Muscle layer of duodenum (tissue), 2 donors: ENCODE data around the gene SLC7A11.

ENCODE experiments used
- H3K27ac ChIP-seq: one replicate; pipeline ENCODE4 v1.7.0; 2013; ENCODE audit warnings: mild to moderate bottlenecking, low read length
- H3K27me3 ChIP-seq: one replicate; pipeline ENCODE4 v1.7.0; 2013; ENCODE audit warnings: low read depth, mild to moderate bottlenecking, control low read depth, low read length
- H3K36me3 ChIP-seq, 2 donors: one replicate each; pipeline ENCODE4 v1.7.0; 2013; ENCODE audit warnings: low read length in 2 of 2, control low read depth in 1 of 2, mild to moderate bottlenecking in 1 of 2; ENCODE audit not compliant: insufficient read depth in 2 of 2, control insufficient read depth in 1 of 2
- H3K4me1 ChIP-seq, 2 donors: one replicate each; pipeline ENCODE4 v1.7.0; 2013; ENCODE audit warnings: low read length in 2 of 2, mild to moderate bottlenecking in 2 of 2, control low read depth in 1 of 2, moderate library complexity in 1 of 2; ENCODE audit not compliant: insufficient read depth in 2 of 2, control insufficient read depth in 1 of 2
- H3K4me3 ChIP-seq, 2 donors: one replicate each; pipeline ENCODE4 v1.7.0; 2013; ENCODE audit warnings: low read length in 2 of 2, low read depth in 1 of 2, mild to moderate bottlenecking in 1 of 2
- H3K9me3 ChIP-seq, 2 donors: one replicate each; pipeline ENCODE4 v1.7.0; 2013; ENCODE audit warnings: low read length in 2 of 2, control low read depth in 1 of 2, mild to moderate bottlenecking in 1 of 2; ENCODE audit not compliant: control insufficient read depth in 1 of 2
- donor health status: healthy.

The SLC7A11 gene

DNA sequence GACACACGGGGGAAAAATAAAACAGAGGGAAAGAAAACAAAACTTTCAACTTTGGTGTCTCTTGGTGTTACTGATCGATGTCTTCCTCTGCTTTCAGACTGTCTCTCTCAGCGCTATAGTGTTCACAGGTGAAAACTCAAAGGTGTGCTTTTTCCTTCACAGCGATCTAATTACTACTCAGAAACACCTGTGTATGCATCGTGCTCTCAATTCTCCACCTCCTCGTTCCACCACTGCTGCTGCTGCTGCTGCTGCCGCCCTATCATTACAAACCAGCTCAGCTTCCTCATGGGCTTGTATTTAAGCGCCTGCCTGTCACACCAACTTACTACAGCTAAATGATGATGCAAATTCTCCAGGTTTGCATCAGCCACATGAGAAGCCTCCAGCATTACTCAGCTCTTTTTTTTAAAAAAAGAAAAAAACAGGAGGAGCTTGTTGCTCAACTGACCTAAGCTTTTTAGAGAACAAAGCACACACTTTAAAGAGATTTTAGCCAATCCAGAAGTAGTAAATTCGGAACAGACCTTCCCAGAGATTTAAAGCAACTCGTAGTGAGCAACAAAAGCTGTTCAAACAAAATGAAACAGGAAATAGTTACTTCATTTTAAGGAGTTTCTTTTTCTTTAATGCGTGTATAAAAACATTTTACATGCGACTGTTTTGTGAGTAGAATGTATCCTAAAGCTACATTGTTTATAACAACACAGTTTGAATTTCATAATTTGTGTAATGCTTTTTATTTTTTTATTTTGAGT lies at the start of gene SLC7A11:
SLC7A11 (minus strand) TSS at position 274 of the 758 bp plus-strand sequence. CDS start 280 bp downstream, outside the sequence.
- H3K27me3 ChIP-seq, result no peaks in the 10 kb centered on the region
- H3K36me3 ChIP-seq, result no peaks in the 10 kb centered on the region
- H3K9me3 ChIP-seq, result no peaks in the 10 kb centered on the region
- peak within 1 kb of the TSS; percentile 34 to 53 for H3K4me3 ChIP-seq
- peaks cover 0 to 4% of the 10 kb centered on the region in 2 donors for H3K4me1 ChIP-seq
- peak within 1 kb of the TSS; percentile 58 for H3K27ac ChIP-seq

DNA sequence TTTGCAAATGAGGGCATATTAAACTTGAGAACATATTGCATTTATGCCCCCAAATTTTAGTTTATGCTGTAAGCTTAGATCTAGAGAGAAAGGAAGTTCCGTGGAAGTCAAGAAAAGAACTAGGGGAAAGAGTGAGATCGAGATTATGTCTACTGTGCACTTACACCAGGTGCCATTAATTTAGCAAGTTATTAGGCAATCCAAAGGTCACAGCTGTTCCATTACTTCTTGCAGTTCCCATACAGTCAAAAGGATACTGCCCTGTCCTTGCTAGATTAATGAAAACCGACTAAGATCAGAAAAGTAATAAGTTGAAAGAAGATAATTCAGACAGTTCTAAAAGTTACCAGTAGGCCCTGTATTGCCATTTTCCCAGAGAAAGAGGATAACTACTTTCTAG lies 49.3 kb upstream of the SLC7A11 start:
- Histone ChIP-seq H3K27ac (no peak overlapping the region), H3K4me1 (peaks cover 0 to 4% of the 10 kb centered on the region in 2 donors), H3K27me3 (no peaks in the 10 kb centered on the region), H3K9me3 (no peaks in the 10 kb centered on the region), H3K36me3 (no peaks in the 10 kb centered on the region), H3K4me3 (no peak overlapping the region)

DNA sequence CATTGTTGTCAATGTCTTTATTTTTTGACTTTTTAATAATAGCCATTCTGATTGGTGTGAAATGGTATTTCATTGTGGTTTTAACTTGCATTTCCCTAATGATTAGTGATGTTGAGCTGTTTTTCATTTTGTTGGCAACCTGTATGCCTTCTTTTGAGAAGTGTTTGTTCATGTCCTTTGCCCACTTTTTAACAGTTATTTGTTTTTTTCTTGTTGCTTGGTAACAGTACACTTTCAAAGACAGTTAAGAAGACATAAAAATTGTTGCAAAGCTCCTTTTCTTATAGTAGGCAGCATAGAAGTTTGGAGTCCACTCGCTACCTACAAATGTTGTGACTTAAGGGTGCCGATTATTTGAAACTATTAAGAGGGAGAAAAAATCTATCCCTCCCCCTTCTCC lies 48.7 kb upstream of the SLC7A11 start:
- H3K4me3 ChIP-seq, result no peak overlapping the region
- H3K27me3 ChIP-seq, result no peaks in the 10 kb centered on the region
- H3K9me3 ChIP-seq, result no peaks in the 10 kb centered on the region
- peaks cover 0 to 4% of the 10 kb centered on the region in 2 donors for H3K4me1 ChIP-seq
- no peaks in the 10 kb centered on the region for H3K36me3 ChIP-seq
- no peak overlapping the region for H3K27ac ChIP-seq

DNA sequence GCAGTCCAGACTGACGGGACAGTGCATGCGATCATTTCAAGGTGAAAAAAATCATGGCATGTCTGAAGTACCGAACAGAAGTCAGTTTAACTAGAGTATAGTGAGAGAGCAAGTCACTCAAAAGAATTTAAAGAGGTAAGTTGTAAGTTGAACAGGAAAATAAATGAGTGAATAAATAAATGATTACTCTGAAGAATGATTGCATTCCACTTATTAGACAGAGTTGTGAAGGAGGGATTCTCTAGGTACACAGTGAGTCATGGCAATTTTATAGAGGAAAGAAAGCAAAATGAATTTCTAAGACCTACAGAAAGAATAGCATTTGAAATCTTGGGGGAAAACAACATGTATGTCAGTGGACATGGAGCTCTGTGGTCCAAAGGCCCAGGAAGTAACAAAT lies 37.1 kb upstream of the SLC7A11 start:
- Histone ChIP-seq H3K9me3 (no peaks in the 10 kb centered on the region), H3K36me3 (no peaks in the 10 kb centered on the region), H3K27ac (no peak overlapping the region)

DNA sequence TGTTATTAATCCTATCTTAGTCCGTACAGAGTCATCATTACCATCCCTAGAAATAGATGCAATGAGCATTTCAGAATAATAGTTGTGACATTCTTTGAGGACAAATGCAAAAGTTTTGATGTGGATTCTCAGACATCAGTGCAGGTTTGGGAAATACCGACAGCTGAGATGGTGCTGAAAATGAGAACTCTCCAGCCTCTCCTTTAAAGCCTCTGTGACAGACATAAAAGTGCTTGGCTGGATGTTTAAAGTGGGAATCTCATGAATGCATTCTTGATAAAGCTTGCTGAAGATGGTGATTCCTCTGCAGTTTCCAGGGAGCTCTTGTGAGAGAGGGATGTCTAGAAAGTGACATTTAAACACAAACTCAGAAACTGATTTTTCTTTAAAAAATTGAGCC lies 35.0 kb upstream of the SLC7A11 start:
- Histone ChIP-seq H3K4me1 (no peaks in the 10 kb centered on the region), H3K27ac (no peak overlapping the region), H3K27me3 (no peaks in the 10 kb centered on the region), H3K4me3 (no peak overlapping the region), H3K36me3 (no peaks in the 10 kb centered on the region), H3K9me3 (no peaks in the 10 kb centered on the region)

More for the DNA sequence above, 37.1 kb upstream of the SLC7A11 start:
- no peak overlapping the region for H3K4me3 ChIP-seq
- no peaks in the 10 kb centered on the region for H3K4me1 ChIP-seq
- no peaks in the 10 kb centered on the region for H3K27me3 ChIP-seq

DNA sequence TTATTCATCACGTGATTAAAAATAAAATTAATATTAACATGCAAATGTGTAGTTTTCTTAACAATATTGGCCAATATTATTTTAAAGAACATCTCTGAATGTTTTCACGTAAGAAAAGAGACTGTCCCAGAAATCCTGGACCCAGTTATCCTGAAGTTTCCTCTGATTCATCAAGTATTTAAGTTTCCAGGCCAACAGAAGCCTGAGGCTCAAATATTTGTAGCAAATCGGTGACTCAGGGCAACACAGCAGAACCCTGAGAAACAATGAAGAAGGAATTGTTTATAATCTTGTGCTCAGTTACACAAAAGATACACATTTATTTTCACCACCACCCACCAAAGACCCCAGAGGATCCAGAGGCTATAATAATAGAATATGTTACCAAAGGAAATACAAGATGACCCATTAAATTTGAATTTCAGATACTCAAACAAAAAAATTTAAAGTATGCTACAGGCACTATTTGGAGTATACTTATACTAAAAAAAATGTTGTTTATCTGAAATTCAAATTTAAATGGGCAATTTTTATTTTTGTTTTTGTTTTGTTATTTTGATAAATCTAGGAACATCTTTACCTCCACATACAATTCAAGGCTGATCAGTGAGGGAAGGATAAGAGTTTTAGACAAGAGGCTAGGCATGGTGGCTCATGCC lies 33.9 kb upstream of the SLC7A11 start:
- no peak overlapping the region for H3K27ac ChIP-seq
- H3K4me3 ChIP-seq, result no peak overlapping the region
- no peaks in the 10 kb centered on the region for H3K4me1 ChIP-seq
- no peaks in the 10 kb centered on the region for H3K36me3 ChIP-seq
- H3K9me3 ChIP-seq, result no peaks in the 10 kb centered on the region
- no peaks in the 10 kb centered on the region for H3K27me3 ChIP-seq

DNA sequence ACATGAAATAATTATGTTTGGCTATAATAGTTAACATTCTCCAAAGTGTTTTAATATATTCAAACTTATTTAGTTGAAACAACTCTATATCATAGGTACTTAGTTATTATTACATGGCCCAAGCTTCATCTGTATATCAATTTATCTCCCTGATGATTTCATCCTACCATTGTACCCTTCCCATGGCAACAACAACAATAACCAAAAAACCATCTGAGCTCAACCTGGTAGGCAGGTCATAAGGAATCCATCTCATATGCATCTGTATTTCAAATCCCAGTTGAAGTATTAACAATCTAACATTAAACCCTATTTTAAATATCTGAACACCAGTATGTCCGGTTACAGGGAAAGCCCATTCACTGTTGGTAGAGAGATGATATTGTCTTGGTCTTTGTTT lies 33.1 kb upstream of the SLC7A11 start:
- Histone ChIP-seq H3K4me3 (no peak overlapping the region), H3K9me3 (no peaks in the 10 kb centered on the region), H3K27ac (no peak overlapping the region), H3K4me1 (no peaks in the 10 kb centered on the region), H3K36me3 (no peaks in the 10 kb centered on the region), H3K27me3 (no peaks in the 10 kb centered on the region)

DNA sequence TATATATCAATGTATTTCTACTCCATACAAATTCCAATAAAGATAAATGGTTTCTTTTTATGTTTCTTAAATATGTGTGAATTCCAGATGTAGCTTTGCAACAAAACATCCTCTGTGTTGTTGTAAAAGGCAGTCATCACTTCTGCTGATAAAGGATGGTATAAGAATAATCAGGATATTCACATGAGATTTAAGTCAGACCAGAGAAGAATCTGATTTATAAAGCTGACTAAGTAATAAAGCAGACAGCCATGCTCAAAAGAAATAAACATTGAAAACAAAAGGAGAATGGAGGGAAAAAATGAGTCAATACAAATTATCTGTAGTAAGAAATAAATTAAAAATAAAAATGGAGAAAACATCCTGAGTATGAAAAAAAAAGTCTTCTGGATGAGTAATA lies 27.0 kb upstream of the SLC7A11 start:
- no peaks in the 10 kb centered on the region for H3K9me3 ChIP-seq
- H3K27me3 ChIP-seq, result no peaks in the 10 kb centered on the region
- no peak overlapping the region for H3K27ac ChIP-seq
- H3K36me3 ChIP-seq, result no peaks in the 10 kb centered on the region
- H3K4me3 ChIP-seq, result no peak overlapping the region
- no peaks in the 10 kb centered on the region for H3K4me1 ChIP-seq

DNA sequence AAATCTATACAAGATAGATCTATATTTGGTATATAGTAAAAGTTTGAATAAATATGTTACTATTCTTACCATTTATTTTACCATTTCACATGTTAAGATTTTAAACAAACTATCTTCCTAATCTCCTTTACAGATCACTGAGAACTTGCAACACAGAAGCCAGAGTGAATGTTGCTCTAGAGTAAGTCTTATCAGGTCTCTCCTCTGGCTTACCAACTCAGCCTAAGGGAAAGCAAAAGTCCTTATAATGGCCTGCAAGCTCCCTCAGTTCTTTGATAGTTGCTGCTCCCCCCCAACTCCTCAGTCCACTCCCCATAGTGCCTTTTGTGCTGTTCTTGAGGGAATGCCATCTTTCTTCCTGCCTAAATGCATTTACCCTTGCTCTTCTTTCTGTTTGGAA lies 25.7 kb upstream of the SLC7A11 start:
- Histone ChIP-seq H3K27me3 (no peaks in the 10 kb centered on the region), H3K4me1 (no peaks in the 10 kb centered on the region), H3K9me3 (no peaks in the 10 kb centered on the region), H3K27ac (no peak overlapping the region), H3K36me3 (no peaks in the 10 kb centered on the region), H3K4me3 (no peak overlapping the region)

DNA sequence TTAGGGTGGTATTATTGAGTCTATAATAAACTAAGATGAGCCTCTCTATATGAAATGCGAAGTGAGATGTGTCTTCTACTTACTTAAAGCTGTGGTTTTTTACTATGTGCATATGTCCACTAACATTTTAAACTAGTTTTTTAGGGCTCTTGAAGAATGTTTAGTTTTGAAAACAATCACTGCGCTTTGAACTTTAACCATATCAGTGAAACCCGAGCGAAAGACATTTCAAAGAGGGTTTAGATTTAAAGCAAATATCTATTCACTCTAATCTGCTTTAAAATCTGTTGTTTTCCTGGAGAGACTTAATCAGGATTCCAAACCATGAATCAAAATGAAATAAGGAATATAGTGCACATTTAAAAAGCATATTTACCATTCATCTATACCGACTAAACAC lies 24.8 kb upstream of the SLC7A11 start:
- Histone ChIP-seq H3K27ac (no peak overlapping the region), H3K9me3 (no peaks in the 10 kb centered on the region), H3K36me3 (no peaks in the 10 kb centered on the region), H3K4me1 (no peaks in the 10 kb centered on the region), H3K27me3 (no peaks in the 10 kb centered on the region), H3K4me3 (no peak overlapping the region)

DNA sequence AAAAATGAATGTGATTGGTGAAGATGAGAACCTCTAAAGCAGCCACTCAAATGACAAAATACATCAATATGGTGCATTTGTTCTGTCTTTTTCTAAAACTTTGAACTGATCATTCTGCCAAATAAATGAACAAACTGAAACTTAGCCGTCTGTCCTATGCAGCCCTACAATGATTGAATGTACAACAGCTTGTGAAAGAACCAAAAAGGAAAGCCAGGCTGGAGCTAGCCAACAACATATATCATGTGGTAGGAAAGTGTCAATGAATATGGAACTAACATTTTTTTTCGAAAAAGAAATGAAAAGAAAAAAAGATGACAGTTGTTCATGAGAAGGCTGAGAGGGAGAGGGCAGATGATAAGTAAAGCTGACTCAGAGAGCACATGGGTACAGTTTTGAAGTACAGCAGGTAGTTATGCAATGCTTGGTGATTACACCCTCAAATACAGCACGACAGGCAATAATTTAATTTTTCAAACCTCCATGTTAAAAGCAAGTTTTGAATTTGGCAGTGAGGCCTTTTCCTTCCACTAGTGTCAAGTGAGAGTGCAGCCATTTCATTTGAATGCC lies 21.2 kb upstream of the SLC7A11 start:
- no peak overlapping the region for H3K4me3 ChIP-seq
- no peak overlapping the region for H3K27ac ChIP-seq
- H3K27me3 ChIP-seq, result no peaks in the 10 kb centered on the region
- no peaks in the 10 kb centered on the region for H3K4me1 ChIP-seq
- H3K9me3 ChIP-seq, result no peaks in the 10 kb centered on the region
- H3K36me3 ChIP-seq, result no peaks in the 10 kb centered on the region
